GM18520 (cell line): Measurements from ENCODE around the gene QRFP.

Experiments
- ATAC-seq: cut with Tn5 transposase; IDR thresholded peaks from one replicate; pipeline ENCODE4 v1.9.1; 2021; ENCODE audit not compliant: unreplicated experiment

Gene QRFP

DNA sequence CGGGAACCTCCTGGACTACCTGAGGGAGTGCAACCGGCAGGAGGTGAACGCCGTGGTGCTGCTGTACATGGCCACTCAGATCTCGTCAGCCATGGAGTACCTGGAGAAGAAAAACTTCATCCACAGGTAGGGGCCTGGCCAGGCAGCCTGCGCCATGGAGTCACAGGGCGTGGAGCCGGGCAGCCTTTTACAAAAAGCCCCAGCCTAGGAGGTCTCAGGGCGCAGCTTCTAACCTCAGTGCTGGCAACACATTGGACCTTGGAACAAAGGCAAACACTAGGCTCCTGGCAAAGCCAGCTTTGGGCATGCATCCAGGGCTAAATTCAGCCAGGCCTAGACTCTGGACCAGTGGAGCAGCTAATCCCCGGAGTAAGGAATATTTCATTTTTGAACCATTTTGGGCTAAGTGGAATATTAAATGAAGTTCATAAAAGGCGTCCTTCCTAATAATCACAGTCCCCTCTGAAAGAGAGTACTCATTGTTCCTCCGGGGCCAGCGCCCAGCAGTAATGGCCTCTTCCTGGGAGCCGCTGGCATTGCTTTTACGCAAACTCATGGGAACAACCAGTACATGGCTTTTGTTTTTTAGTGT lies 23.6 kb downstream of the QRFP start:
- no peak for ATAC-seq

DNA sequence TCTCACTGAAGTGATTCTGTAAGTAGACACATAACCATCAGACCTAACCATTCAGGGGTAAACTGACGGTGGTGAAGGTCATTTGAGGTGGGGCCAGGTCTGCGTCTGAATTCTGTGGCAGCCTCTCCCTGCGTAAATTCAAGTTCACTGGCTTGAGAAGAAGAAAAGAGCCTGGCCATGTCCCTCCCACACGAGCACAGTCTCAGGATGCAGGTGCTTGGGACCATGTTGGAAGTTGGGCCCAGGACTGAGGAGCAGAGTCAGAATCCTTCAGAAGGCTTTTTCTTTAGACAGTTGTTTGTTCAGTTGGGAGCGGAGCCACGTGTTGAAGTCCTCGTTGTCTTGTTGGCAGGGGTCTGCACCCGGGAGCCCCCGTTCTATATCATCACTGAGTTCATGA lies 24.1 kb downstream of the QRFP start:
- ATAC-seq = no peak

DNA sequence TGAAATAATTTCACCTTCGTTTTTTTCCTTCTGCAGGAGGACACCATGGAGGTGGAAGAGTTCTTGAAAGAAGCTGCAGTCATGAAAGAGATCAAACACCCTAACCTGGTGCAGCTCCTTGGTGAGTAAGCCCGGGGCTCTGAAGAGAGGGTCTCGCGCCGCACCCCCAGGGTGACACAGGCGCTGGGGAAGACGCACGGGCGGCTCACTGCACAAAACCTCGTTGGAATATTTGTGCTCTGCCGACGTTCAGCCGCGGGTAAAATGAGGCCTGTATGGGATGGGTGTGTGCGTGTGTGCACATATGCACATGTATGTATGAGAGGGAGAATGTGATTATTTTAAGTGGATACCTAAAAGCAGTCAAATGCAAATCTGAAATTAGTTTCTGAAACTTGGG lies 24.5 kb downstream of the QRFP start:
- no peak for ATAC-seq

DNA sequence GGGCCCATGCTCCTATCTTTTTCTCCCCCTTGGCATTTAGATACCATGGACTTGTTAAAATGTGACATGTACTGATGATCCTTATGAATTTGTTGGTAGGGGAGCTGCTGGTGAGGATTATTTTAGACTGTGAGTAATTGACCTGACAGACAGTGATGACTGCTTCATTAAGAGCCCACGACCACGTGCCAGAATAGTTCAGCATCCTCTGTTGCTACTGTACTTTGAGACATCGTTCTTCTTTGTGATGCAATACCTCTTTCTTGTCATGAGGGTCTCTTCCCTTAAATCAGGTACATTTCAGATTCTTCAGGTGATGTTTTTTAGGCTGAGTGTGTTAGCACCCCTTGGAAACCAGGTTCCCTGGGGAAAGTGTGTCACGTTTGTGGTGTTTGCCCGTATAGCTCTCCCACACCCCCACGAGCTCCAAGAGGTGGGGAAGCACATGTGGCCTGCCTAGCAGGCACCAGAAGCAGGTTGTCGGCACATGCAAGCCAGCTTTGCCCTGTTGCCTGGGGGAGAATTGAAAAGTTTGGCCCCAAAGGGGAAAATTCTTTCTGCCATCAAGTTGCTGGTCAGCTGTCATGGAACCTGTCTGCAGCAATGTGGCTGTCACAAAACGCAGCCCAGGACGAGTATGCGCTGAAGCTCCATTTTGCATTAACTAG lies 25.1 kb downstream of the QRFP start:
- ATAC-seq = no peak

DNA sequence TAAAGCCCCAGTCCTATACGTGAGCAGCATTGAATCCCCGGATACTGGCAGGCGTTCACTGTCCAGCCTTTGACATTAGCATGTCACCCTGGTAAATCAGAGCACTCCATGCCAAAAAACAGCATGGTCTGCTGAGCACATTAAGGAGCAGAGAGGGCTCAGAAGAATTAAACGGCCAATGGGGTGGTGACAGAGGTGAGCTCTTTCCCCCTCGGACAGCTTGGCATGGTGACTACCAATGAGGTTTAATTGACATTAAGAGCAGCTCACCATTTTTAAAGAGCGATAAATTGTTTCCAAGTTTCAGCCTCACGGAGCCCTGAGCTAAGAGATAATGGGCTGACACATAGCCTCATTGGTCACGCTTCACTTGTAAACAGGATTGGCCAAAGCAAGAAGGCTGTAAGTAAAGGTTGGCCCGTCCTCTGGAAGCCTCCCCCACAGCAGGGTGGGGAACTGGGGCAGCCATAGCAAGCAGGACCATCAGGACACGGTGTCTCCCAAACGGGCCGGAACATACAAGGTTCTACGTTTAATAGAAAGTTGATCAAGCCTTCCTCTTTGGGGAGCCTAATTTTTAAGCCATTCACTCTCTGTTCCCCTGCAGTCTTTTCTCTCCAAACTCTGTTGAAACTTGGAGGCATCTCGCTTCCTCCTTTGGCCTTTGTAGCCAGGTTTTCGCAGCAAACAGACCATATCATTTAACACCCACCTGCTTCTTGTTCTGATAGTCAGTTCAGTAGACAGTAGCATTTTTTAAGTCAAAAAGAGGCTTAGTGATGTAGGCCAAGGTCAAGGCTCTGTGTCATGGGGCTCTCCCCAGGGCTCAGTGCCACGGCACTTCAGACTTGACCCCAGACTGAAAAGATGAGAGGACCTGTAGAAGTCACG lies 25.9 kb downstream of the QRFP start:
- ATAC-seq = no peak

DNA sequence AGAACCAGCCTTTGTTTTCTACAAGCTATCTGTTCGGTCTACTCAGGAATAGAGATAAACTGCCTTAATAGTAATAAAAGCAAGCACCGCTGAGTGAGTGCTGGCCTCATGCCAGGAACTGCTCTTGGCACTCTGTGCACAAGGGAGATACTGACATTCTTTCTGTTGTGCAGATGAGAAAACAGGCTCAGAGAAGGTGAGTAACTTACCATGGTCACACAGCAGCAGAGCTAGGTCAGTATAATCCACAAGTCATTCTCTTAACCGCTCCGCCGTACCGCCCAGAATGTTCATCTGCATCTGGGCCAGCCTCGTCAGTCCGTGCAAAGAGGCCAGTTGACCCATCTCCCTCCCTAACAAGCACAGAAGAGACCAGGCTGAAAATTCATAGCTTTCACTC lies 27.4 kb downstream of the QRFP start:
- no peak for ATAC-seq

DNA sequence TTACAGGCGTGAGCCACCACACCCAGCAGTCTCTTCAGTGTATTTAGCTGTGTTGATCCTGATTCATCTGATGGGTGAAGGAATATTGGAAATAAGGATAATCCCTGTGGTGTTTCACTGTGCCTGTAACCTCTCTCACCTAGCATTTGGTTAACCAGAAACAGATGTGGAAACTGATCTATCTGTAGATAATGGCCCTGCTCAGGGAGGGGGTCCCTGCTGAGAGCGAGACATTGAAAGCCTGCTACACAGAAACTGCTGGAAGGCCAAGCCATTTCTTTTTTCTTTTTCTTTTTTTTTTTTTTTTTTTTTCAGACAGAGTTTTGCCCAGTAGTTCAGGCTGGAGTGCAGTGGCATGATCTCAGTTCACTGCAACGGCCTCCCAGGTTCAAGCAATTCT lies 28.4 kb downstream of the QRFP start:
- no peak for ATAC-seq

DNA sequence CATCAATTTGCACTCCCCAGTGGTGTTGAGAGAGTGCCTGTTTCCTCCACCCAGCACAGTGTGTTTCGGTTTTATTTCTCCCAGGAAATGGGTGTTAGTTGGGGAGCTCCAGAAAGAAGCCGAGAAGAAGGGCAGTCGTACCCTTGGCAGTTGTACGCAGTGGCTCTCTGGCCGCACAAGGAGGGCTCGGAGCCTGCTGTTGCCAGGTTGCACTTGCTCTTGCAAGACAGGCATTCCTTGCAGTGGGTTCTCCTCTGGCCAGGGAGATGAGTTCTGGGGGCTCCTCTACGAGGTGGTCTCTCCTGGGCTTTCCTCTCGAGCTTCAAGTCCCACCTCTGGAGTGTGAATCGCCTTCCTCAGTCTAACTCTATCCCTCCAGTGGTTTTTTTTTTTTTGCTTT lies 29.1 kb downstream of the QRFP start:
- ATAC-seq = no peak

DNA sequence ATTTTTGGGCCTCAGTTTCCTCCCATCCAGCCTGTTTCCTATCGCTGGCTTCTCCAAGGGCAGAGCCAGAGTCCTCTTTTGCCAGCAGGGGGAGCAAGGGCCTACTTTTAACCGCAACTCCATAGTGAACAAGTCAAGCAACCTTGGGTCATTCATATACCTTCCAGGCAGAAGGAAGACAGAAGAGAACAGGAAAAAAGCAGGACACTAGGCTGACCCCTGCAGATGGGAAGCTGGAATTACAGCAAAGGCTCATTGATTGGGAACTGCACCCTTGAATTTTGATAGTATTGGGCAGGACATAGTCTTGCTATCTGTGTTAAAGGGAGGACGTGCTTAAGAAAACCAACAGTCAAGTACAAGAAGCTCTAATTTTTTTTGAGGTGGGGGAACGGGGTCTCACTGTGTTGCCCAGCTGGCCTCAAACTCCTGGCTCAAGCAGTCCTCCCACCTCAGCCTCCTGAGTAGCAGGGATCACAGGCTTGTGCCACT lies 30.1 kb downstream of the QRFP start:
- ATAC-seq = no peak

DNA sequence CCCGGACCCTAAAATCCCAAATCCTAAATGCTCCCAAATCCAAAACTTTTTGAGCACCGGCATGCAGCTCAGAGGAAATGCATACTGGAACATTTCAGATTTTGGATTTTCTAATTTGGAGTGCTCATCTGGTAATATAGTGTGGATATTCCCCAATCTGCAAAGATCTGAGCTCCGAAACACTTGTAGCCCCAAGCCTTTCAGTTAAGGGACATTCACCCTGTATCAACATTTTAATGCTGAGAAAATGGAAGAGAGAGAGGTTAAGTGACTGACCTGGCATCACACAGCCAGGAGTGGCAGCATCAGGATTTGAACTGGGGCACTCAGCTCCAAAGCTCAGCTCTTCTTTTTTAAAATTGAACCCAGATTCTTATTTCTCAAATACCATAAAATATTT lies 30.7 kb downstream of the QRFP start:
- ATAC-seq = no peak

DNA sequence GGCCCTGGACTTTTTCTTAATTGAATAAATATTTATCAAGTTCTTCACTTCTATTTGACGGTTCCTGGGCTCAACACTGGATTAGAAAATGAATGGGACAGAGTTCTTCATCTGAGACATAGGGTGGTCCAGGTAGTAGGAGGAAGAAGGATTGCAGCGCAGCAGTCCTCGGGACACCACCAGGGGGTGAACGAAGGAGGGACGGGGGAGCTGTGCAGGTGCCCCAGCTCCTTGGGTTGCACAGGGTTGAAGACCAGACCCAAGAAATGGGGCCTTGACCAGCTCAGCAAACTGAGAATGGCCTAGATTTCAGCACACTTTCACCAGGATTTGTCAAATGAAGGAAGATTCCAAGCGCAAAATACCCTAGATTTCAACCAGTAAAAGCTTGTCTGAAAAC lies 32.1 kb downstream of the QRFP start:
- no peak for ATAC-seq

DNA sequence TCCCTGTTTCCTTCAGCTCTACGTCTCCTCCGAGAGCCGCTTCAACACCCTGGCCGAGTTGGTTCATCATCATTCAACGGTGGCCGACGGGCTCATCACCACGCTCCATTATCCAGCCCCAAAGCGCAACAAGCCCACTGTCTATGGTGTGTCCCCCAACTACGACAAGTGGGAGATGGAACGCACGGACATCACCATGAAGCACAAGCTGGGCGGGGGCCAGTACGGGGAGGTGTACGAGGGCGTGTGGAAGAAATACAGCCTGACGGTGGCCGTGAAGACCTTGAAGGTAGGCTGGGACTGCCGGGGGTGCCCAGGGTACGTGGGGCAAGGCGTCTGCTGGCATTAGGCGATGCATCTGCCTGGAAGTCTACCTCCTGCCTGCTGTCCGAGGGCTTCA lies 33.9 kb downstream of the QRFP start:
- no peak for ATAC-seq

DNA sequence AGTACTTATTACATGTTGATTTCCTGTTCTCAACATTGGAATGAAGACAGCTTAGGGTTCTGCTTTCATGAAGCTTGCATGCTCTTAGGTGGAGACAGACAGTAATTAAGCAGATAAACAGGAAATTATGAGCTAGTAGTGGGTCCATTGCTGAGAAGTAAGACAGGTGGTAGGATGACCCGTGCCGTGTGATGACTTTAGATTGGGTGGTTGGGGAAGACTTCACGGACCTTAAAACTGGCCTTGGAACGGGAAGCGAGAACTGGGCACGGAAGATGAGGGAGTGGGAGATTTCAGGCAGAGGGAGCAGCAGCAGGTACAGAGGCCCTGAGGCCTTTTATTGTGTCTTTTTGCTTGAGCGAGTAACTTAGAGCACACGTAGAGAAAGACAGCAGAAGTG lies 34.4 kb downstream of the QRFP start:
- ATAC-seq = no peak

DNA sequence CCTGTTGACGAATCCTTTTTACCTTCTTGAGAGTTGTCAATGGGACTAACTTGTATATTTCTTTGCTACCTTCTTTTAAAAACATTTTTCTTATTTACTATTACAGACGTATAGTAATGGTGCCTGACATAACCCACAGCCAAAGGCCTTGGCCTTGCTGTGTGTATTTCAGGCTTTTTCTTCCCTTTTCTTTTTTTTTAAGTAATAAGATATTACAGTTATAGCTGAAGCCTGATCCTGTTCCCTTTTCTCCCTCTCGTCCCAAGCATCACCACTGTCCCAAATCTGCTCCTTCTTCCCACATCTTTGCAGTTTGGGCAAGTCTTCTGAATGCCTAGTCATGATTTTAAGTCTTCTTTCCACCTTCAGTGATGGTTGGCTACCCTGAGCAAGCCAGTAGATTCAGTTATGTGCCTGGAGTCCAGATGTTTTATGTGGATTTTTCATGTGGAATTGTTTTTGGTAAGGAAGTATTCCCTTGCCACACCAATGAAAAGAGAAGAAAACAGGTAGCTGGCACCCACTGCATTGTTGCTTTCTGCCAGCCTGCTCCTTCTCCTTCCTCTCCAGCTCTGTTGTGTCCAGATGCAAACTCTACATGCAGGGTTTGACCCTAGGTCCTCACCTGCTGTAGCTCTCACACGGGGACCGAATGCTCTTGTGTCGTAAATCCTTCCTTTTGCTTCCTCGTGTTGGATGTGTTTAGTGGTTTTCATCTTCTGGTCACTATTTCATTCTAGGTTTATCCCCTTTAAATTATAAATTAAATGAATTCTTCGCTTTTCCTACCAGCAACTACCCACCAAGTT lies 35.0 kb downstream of the QRFP start:
- ATAC-seq = no peak

DNA sequence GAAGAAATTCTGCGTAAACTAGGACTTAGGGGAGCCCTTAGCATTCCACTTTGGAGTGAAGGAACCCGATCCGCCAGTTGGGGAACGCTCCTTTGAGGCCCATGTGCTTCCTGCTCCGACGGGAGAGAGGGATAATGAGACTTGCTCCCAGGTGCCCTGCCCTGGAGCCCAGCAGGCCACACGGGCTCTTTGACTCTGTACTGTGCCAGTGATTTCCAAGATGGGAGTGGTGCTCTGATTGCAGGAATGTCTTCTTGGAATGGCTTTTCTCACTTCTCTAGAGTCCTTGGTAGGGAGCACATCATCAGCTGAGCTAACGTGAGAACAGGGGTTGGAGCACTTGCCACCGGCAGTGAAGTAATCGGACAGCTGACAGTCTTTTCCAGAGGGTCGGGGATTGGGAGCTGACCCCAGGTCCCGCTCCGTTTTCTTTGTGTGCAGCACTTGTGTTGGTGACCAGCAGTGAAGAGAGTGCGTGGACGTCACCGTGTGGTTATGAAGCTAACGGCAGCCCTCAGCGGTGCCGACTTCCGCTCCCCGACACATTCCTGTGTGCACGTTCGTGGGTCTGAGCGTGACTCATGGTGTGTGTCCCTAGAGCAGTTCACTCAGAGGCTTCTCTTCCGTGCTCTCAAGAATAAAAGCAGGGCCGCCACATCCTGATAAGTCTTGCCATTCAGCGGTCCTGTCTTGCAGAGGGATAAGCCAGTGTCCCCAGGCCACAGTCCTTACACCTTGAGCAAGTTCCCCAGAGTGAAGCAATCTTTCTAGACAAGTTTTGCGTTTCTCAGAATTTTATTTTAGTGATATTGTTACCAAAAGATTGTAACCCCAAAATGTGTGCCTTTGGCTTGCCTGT lies 35.9 kb downstream of the QRFP start:
- ATAC-seq = no peak

DNA sequence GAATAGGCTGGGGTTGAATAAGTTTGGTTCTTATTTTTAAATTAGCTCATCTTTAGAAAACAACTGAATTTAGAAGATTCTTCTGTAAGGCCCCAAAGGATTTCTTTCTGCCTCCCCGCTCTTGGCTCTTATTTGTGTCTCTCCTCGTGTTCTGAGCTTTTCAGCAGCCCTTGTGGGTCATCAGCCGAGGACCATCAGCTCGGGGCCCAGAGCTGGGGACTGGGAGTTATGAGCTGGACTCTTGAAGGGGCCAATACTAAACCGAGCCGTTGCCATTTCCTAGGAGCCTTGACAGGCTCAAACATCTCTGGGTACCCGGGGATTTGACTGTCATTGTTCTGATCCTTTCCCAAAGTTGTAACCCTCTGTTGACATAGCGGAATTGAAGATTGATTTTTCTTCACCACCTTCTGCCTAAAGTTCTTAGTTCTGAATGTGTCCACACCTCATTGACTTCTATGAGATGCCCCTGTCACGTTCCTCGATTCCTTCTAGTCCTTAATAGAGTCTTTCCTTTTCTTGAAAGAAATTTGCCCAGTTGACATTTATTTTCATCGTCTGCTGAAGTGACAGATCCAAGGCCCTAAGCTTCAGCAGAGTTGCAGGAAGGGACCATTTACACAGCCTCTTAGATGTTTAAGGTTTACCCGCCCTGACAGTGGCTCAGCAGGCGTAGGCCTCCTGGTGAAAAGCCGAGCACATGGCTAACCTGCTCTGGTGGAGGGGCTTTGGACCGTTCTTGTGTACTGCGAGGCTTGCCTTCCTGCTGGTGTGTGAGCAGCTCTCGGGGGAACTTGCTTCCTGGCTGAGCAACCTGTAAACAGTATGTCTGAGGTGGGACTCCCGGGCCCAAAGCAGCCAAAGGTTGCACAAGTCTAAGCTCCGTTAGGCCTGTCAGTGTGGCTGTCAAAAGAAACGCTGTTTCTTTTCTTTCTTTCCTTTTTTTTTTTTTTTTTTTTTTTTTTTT lies 37.6 kb downstream of the QRFP start:
- no peak for ATAC-seq

DNA sequence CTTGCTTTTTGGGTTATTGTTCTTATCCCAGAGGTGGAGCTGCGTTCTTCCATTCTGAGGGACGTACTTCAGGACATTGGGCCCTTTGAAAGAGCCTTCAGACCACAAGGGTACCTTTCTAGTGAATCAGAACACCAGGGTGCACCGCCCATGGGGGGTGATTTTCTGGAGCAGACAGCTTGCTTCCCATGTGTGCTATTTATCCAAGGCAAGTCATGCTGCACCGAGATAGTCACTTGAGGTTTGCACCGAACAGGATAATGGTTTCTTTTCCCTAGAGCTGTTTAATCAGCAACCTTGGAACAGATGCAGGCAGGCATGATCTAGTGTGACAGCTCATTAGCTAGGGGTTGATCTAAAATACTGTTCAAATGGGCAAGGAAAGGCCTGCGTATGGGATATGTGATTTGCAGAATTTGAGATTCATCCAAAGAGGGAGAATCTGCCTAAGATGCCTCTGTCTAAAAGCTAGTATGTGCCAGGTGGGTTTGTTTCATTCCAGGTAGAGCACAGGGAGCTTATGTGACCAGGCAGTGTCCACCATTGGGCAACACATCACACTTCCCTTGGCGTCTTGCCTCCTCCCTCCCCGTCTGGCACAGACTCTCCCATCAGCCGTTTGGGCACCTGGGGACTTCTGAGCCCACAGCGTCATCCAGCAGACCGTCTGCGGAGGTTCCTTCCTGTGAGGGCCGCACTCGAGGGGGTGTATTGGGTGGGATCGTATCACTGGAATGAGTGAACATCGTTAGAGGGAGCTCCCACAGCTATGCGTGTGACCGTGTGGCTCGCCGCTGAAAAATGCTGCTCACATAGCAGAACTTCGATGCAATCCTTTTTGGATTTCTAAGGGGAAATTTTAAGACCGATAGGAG lies 38.5 kb downstream of the QRFP start:
- ATAC-seq = no peak

DNA sequence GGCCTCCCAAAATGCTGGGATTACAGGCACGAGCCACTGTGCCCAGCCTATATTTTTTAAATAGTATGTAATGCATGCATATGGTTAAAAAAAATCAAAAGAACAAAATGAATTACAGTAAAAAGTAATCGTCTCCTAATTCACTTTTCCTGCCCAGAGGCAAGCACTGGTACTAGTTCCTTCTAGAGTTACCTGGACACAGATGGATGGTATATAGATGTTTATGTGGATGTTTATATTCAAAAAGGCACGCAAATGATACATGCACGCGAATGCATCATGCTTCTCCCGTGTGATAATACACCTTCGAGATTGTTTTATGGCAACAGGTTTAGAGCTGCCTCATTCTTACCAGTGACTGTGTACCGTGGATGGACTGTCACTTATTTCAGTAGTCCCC lies 40.1 kb downstream of the QRFP start:
- no peak for ATAC-seq
